ENCODE measurements around the gene SRSF5.

- TF ChIP-seq POLR2A (IDR thresholded peaks at IDR 0.05) (no peak), CTCF (IDR thresholded peaks at IDR 0.05) (no peak)
Observed at GRCh38 chr14:69780952-69781351, 14.0 kb downstream of the SRSF5 start.

Measured in vagina (tissue), 2 donors.